Measurements from ENCODE around the gene NAMPT.
A peak's percentile ranks its signal among the peaks of the same experiment; 100 is the strongest.
"Not testable (repeated sequence)": the region's sequence is repeated elsewhere in the genome, so short reads cannot be mapped to it uniquely, and the experiment has no call there.

Gene NAMPT

DNA sequence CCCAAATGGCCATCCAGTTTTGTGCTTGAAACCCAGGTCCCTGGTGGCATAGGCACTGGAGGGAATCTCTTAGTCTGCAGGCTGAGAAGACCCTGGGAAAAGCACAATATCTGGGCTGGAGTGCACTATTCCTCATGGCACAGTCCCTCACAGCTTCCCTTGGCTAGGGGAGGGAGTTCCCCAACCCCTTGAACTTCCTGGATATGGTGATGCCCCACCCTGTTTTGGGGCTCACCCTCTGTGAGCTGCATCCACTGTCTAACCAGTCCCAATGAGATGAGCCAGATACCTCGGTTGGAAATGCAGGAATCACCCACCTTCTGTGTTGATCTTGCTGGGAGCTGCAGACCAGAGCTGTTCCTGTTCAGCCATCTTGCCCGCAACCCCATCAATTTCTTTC lies 19.8 kb upstream of the NAMPT start:
- no peak for DNase-seq (ENCODE audit: low read depth in 2 of 2)

DNA sequence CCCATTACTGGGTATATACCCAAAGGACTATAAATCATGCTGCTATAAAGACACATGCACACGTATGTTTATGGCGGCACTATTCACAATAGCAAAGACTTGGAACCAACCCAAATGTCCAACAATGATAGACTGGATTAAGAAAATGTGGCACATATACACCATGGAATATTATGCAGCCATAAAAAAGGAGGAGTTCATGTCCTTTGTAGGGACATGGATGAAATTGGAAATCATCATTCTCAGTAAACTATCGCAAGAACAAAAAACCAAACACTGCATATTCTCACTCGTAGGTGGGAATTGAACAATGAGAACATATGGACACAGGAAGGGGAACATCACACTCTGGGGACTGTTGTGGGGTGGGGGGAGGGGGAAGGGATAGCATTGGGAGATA lies 13.8 kb upstream of the NAMPT start:
- DNase-seq (ENCODE audit: low read depth in 2 of 2) = not testable (repeated sequence)

DNA sequence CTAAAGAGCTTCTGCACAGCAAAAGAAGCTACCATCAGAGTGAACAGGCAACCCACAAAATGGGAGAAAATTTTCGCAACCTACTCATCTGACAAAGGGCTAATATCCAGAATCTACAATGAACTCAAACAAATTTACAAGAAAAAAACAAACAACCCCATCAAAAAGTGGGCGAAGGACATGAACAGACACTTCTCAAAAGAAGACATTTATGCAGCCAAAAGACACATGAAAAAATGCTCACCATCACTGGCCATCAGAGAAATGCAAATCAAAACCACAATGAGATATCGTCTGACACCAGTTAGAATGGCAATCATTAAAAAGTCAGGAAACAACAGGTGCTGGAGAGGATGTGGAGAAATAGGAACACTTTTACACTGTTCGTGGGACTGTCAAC lies 13.4 kb upstream of the NAMPT start:
- not testable (repeated sequence) for DNase-seq (ENCODE audit: low read depth in 2 of 2)

DNA sequence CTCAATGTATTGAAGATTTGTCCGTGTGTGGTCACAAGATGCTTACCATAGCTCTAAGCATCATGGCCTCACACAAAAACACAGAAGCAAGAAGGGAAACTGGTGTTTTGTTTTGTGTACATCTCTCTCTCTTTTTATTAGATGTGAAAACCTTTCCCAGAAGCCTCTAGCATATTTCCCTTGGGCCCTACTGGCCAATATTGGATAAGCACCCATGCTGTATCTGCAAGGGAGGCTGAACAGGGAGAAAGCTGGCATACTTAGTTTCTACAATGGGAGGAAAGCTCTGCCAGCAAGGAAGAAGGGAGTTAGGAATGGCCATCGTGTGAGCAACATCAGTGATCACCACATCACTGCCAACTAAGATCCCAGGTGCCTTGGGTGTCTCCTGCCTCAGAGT lies 9.6 kb upstream of the NAMPT start:
- no peak for DNase-seq (ENCODE audit: low read depth in 2 of 2)

DNA sequence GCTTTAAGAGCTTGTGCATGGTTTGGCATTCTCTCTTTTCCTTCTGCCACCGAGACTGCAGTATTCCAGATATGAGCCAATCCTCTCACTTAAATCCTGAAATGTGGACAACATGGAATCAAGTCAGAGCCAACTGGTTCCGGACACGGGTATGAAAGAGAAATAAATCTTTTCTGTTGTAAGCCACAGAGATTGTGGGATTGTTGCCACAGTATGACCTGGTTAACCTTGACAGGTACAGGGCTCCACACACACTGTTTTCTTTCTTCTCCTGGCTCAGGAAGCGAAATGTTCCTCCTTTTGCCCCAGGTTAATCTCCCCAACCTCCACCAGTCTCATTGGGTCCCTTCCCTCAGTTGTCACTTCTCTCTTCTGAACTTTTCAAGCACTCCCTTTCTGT lies 6.5 kb upstream of the NAMPT start:
- no peak for DNase-seq (ENCODE audit: low read depth in 2 of 2)

DNA sequence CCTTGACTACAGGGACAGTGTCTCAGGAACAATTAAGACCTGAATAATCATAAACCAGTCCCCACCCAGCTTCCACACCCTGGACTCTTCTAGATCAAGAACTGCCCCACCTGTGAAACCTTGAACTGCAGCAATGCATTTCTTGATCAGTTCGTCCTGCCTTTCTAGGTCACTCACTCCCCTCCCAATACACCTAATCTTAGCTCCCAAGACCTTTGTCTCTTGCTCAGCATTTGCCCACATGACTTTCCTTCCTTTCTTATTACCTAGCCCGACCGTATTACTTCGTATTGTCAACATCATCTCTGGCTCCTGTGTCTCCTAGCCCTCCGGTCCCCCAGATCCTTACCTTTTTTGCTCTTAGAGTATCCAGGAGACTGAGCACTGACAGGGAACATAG lies 5.5 kb upstream of the NAMPT start:
- no peak for DNase-seq (ENCODE audit: low read depth in 2 of 2)

DNA sequence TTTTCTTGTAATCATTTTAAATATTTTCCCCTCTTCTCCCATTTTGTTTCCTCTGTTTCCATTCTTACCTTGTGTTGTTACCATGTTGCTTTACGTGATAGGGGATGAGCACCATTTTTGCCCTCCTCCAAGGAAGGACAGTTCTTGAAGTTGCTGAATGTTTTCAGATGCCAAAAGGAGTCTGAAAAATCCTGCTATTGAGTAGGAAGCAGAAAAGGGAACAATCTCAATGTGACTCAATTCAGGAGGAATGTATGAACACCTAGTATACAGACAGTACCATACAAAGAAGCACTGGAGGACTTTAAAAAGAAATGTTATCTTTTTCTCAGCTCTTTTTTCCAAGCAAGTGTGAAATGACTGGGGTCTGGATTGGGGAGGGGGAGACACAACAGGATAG lies 5.1 kb upstream of the NAMPT start:
- DNase-seq (ENCODE audit: low read depth in 2 of 2) = no peak

DNA sequence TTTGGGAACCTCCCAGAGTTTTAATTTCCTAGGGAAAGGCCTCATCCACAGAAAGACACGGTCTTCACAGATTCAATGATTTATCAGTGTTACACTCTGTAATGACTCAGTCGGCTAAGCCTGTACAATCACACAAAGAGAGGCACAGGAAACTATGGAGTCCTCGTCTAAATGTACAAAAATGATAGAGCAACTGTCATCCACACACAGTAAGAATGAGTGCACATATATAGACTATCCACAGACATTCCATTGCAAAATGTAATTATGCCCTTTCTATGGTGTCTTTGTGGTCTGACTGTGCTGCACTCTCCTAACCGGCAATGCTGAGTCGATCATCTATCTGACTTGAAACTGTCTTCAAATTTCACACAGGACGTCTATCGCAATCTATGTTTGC lies 3.5 kb upstream of the NAMPT start:
- DNase-seq (ENCODE audit: low read depth in 2 of 2) = no peak

DNA sequence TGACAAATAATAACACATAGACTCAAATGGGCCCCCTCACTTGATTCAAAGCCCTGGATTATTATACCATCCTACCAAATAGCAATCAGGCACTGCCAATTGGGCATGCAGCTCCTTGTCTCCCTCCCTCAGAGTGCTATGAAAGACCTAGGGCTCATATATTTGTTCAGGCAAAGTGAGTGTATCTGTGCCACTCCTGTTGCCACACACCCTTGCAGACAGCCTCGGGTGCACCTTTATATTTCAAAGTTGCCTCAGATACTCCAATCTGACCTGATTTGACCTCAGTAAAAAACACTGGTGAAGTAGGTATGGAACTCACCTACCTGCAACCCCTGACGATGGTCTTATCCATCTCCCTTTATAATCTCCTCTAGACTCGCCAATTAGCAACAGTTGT lies 3.0 kb upstream of the NAMPT start:
- DNase-seq (ENCODE audit: low read depth in 2 of 2) = no peak

DNA sequence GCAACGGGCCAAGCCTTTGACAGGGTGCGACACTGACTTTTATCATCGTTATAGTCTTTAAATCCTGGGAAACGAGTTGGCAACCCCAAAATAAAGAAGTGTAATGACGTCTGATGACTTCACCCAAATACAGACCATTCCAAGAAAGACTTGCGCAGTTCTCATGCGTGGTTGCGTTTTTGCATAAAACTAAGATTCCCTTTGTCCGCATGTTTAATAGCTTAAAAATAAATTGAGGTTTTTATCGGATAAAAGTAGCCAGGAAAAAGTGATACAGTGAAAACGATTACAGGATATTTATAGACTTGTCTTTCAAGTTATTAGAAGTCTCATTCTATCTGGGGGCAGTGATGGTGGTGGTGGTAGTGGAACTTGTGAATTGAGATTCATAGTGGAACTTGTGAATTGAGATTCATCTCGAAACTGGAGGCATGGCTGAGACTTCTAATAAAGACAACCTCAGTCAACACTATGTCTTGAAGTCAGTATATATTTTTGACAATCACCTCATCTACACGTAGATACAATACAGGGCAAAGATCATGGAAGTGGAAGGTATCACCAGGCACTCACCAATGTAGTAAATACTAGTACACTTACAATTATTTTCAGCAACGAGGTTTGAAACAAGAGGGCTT lies 1.2 kb upstream of the NAMPT start:
- peak in 1 of 2 donors; percentile 21 for DNase-seq (ENCODE audit: low read depth in 2 of 2)

DNA sequence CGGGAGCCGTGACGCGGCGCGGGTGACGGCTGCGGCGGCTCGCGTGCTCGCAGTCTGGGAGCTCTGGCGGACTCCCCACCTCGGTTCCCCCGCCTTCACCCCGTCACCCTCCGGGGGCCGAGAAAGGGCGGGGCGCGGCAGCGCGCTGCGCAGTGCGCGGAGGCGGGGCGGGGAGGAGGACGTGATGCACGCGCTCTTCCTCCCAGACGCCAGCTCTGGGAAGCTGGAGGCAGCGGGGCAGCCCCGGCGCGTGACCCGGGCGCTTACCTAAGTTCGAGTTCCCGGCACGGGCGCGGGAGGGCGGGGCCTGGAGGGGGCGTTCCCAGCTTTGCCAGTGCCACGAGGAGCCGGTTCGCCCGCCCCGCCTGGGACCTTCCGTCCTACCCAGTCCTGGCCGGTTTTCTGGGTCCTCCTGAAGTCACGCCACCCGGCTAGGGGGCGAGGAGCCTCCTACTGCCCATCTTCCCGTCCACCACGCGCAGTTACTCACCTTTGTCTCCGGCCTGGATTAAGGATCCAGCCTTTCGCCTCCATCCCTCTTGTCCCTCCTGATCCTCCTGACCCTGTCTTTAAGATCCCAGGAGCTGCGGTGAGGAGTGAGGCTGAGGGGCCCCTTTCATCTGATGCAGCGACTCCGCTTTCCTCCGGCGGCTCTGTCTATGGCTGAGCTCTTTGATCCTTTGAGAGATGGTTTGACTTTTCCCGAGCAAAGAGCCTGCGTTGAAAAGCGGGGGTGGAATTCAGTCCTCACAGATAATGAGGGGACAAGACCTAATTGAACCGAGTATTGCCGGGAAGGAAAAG lies 470 bp upstream of the NAMPT start:
- DNase-seq (ENCODE audit: low read depth in 2 of 2) = peak; percentile 99 to 100

DNA sequence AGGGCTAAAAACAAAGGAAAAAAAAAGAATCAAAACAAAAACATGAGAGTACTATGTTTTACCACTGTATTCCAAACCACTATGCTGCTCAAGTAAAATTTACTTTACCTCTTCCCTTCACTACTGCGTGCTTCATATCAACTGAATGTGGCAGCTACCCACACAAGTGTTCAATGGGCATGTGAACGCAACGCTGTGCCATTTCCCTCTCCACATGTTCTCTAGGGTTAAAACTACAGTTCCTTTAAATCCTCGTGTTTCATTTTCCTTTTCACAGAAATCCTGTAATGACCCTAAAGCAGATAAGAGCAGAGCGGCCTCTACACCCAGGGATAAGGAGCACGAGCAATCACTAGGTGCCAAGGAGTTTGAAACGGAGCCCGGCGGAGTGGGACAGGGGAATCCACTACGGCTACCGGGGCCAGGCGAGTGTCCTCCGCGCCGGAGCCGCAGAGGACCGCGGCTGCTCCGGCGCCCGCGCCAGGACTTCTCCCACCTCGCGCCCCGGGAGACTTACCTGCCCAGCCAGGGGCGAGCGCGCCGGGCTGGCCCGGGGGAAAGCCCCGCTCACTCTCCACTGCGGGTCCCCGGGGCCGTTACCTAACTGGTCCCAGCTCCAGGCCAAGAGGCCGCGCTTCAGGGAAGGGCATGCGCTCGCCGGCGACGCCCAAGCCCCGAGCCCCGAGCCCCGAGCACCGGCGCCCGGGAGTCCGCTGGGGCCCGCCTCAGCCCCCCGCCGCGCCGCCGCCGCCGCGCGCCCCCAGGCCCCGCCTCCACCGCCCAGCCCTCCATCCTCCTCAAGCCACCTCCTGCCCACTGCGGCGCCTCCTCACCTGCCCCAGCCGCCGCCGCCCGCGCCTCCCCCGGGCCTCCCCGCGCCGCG lies 711 bp downstream of the NAMPT start:
- peak; percentile 47 to 52 for DNase-seq (ENCODE audit: low read depth in 2 of 2)

DNA sequence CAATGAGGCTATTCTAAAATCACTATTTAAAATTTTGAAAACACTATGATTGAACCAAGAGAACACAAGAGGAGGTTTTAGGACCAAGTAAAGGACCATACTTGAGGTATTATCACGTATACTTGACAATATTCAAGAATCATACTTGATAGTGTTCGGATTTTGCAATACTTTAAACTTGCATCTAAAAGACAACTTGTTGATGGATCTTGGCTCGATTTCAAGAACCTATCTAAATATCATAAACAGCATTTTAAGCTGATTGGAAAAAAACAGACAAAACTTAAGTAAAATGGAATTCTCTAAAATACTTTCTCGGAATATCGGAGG lies 1.3 kb downstream of the NAMPT start:
- DNase-seq (ENCODE audit: low read depth in 2 of 2) = no peak

DNA sequence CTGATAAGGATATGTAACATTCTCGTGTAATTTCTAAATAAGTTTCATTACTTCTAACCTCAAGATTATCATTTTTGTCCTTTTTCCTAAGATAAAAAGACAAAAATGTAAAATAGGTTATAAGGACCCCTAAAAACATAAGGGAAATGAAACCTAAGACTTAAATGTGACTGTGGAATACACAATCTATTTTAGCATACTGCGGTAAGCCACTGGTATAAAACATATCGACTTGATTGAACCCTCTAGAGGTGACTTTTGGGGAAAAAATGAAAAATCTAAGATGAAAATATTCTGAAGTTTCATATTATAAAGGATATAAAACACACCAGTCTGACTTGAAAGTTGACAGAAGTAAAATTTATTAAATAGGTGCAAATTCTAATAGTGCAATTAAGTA lies 1.9 kb downstream of the NAMPT start:
- DNase-seq (ENCODE audit: low read depth in 2 of 2) = no peak

DNA sequence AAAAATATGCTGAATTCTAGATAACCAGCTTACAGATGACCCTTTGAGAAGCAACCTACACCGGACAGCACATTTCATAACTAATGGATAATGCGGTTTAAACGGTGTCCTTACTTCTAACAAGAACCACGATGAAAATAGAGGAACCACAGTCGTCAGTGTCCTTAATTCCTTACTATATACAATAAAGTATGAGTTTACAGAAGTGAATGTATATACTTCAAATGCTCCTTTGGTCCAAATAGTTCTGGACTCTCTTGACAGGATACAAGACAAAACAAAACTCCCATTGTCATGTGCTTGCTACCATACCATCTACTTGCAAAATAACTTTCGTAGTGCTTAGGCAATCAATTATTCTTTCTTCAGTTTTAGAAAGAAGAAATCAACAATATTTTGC lies 2.4 kb downstream of the NAMPT start:
- no peak for DNase-seq (ENCODE audit: low read depth in 2 of 2)

DNA sequence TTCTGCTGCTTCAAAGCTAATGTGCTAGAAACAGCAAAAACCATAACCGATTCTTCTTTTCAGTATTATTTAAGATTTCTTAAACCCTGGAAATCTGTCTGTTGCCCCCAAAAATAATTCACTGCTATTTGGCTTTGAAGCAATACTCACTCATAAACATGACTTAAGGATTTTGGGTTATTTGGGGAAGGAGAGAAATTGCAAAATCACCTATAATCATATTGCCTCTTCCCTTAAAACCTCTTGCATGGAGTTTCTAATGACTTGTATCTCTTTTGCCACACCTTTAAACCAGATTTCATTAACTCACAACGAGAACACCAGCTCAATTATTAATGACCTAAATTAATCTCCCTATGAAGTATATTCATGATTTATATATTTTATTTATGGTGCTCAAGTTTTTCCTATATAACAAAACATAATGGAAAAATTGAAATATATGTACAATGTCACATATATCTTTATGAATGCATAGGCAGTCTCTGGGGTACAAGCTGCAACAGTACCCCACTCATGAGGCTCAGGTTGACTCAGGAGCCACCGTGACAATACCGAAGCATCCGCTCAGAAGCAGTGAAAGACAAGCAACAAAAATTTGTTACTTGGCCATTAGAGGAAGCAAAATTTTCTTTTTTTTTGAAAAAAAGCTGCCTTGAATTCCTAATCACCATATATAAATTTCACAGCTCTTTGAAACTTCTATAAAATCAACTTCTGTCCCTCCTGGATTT lies 3.0 kb downstream of the NAMPT start:
- DNase-seq (ENCODE audit: low read depth in 2 of 2) = no peak

DNA sequence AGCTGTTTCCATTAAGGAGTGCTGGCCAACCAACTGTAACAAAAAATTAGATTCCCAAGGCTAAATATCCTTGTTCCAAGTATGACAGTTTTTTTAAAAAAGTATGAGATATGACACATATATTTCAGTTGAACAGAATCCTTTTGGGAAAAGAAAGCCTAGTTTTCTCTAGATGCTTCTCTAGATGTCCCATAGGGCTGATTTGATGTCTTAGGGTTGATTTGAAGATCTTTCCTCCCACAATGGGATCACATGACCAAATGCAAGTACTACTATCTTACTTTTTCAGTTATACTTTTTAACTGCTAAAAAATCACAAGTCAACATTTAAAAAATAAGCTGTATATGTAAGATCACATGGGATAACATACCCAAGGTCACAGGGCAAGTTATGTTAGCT lies 3.7 kb downstream of the NAMPT start:
- no peak for DNase-seq (ENCODE audit: low read depth in 2 of 2)

DNA sequence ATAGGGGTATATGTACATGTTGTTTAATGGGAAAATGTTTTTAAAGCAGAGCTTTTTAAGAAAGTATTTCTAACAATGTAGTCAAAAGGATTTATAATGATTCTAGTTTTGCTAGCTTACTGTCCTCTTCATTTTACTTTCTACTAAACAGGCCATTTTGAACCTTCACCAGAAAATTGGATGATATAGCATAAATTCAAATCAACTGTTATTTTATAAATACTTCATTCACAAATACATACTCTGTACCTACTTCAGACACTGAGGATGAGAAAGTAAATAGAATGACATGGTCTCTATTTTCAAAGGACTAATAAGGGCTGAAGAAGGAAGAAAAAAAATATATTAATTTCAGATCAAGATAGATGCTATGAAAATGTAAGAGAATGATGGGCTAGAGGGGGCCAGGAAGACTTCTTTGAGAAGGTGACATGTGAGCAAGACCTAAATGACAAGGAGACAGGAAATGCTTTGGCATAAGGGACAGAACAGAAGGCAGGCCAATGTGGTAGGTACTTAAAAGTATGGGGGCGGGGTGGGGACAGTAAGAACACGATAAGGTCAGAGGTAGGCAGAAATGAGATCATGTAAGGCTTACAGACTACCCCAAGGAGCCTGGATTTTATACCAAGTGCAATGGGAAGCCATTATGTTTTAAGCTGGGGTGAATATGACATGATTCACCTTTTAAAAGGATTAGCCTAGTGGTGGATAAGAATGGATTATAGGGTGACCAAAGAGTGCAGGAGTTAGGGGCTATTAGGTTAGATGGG lies 5.2 kb downstream of the NAMPT start:
- no peak for DNase-seq (ENCODE audit: low read depth in 2 of 2)

DNA sequence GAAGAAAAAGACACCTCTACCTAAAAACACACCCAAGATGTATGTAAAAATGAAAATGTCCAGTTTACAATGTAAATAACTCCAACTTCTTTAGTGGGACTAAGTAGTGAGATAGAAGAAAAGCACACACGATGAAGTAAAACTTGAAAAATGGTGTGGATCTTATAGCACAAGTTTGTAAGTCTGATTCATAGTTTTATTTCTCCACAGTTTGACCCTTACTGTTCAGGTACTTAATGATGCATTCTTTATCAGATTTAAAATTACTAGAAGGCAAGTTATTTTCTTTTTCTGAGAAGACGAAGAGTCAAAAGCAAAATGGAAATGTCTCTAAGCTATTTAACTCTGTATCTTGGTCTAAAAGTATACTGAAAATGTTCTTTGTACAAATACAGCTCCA lies 6.1 kb downstream of the NAMPT start:
- DNase-seq (ENCODE audit: low read depth in 2 of 2) = no peak

DNA sequence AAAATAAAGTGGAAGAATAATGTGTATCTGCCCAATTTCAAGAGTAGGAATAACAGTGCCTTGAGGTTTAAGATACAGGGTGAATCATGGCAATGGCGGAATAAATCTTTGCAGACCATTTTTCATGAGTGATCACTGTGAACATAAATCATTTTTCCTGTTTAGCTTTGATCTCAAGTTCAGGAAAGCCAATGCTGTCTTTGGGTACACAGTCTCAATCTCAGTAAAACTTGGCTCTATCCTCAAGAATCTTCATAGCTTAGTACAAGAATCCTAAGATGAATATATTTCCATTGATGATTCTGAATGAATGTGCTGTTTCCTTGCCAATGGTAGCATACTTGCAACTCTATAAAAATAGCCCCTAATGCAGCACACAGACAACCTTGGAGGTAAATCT lies 6.8 kb downstream of the NAMPT start:
- DNase-seq (ENCODE audit: low read depth in 2 of 2) = no peak

DNA sequence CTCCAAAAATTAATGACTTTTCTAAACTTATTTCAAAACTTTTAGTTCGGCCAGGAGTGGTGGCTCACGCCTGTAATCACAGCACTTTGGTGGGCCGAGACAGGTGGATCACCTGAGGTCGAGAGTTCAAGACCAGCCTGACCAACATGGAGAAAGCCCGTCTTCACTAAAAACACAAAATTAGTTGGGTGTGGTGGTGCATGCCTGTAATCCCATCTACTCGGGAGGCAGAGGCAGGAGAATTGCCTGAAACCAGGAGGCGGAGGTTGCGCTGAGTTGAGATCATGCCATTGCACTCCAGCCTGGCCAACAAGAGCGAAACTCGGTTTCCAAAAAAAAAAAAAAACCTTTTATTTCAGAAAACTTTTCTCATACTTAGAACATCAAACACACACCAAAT lies 8.3 kb downstream of the NAMPT start:
- no peak for DNase-seq (ENCODE audit: low read depth in 2 of 2)
